Measurements from ENCODE around the gene AFG1L.
"Not testable (repeated sequence)": the region's sequence is repeated elsewhere in the genome, so short reads cannot be mapped to it uniquely, and the experiment has no call there.

Gene AFG1L

GRCh38 chr6:108557494-108558371 is 262.9 kb downstream of the AFG1L start:
- Histone ChIP-seq H3K4me1 (ENCODE audit: insufficient read depth, low read length) (no peaks in the 10 kb centered on the region), H3K9me3 (ENCODE audit: control insufficient read depth, insufficient read depth, low read length) (no peaks in the 10 kb centered on the region), H3K9ac (ENCODE audit: low read depth, low read length) (peak overlapping the region; percentile 68), H3K36me3 (ENCODE audit: insufficient read depth, low read length) (no peaks in the 10 kb centered on the region)

DNA sequence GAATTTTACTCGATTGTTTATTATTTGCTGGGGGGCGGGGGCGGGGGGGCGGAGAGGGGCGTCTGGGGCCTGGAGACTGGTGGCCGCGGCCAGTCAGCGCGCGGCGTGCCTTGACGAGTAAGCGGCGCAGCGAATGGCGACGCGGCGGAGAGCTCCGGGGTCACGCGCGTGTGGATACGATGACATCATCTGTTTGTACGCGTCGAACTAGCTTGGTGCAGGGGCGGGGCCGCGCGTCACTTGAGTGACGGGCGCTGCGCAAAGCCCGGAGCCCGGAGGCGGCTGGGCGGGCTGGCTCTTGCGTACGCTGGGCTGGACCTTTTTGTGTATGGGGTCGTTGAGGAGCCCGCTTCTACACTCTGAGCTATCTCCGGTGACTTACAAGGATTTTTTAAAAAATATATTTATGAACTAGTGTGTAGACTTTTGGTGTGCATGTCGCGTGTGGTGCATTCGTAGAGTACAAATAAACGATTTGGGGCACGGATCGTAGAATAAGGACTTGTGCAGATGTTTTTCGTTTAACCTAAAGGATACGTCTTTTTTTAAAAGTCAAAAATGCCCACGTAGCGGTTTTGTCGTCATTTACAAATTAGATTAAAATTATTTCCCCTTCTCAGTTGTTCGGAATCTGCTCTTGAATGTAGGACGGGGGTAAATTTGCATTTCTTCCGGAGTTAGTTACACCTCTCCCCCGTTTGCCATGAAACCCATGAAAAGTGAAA is 263.7 kb downstream of the AFG1L start:
- no peaks in the 10 kb centered on the region for H3K4me1 ChIP-seq (ENCODE audit: insufficient read depth, low read length)
- H3K9ac ChIP-seq (ENCODE audit: low read depth, low read length) = peak overlapping the region; percentile 72
- H3K36me3 ChIP-seq (ENCODE audit: insufficient read depth, low read length) = no peaks in the 10 kb centered on the region
- H3K9me3 ChIP-seq (ENCODE audit: control insufficient read depth, insufficient read depth, low read length) = no peaks in the 10 kb centered on the region

GRCh38 chr6:108559097-108559883 is 264.4 kb downstream of the AFG1L start:
- peaks cover 5% of the 10 kb centered on the region for H3K4me1 ChIP-seq (ENCODE audit: insufficient read depth, low read length)
- peak overlapping the region; percentile 72 for H3K9ac ChIP-seq (ENCODE audit: low read depth, low read length)
- no peaks in the 10 kb centered on the region for H3K9me3 ChIP-seq (ENCODE audit: control insufficient read depth, insufficient read depth, low read length)
- H3K36me3 ChIP-seq (ENCODE audit: insufficient read depth, low read length) = no peaks in the 10 kb centered on the region

DNA sequence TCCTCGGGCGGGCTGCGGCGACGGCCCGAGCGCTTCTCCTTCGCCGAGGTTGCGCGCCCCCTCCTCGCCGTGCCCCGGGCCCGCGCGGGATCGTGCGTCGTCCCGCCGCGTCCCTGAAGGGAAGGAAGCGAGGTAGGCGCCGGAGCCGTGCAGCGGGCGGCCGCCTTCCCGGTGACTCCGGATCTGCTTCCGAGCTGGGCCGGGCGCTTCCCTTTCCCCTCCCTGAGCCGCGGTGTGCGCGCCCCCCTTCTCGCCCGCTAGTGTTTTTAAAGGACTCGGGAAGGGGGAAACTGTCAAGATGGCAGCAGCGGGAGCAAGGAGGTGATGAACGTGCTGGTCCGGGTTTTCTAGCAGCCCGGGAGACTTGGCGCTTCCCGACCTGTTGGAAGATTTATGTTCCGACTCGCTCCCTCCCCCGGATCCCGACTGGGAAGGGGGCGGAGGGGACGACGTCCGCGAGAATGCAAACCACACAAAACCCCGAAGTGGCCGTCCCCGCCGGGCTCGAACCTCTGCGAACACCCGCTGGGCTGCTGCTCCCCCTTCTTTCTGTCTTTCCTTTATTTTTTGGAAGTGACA is 265.1 kb downstream of the AFG1L start:
- Histone ChIP-seq H3K4me1 (ENCODE audit: insufficient read depth, low read length) (peaks cover 11% of the 10 kb centered on the region), H3K9ac (ENCODE audit: low read depth, low read length) (peak overlapping the region; percentile 72; the same call in 1 of the 2 replicates), H3K9me3 (ENCODE audit: control insufficient read depth, insufficient read depth, low read length) (no peaks in the 10 kb centered on the region), H3K36me3 (ENCODE audit: insufficient read depth, low read length) (no peaks in the 10 kb centered on the region)

- peaks cover 16% of the 10 kb centered on the region for H3K4me1 ChIP-seq (ENCODE audit: insufficient read depth, low read length)
- H3K9ac ChIP-seq (ENCODE audit: low read depth, low read length) = peak within 1 kb of the TSS; percentile 88
Observed at GRCh38 chr6:108560463-108561308, 265.8 kb downstream of the AFG1L start, which contains the start of gene FOXO3. Gene FOXO3 (plus strand): TSS chr6:108560917. CDS start chr6:108561209, 292 bp downstream.

DNA sequence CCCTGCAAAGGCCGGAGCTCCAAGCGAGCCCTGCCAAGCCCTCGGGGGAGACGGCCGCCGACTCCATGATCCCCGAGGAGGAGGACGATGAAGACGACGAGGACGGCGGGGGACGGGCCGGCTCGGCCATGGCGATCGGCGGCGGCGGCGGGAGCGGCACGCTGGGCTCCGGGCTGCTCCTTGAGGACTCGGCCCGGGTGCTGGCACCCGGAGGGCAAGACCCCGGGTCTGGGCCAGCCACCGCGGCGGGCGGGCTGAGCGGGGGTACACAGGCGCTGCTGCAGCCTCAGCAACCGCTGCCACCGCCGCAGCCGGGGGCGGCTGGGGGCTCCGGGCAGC is 266.4 kb downstream of the AFG1L start:
- not testable (repeated sequence) for H3K9me3 ChIP-seq (ENCODE audit: control insufficient read depth, insufficient read depth, low read length); H3K36me3 ChIP-seq (ENCODE audit: insufficient read depth, low read length)
- Histone ChIP-seq H3K9ac (ENCODE audit: low read depth, low read length) (peak overlapping the region; percentile 88; the same call in 1 of the 2 replicates), H3K4me1 (ENCODE audit: insufficient read depth, low read length) (peaks cover 16% of the 10 kb centered on the region)

More at GRCh38 chr6:108560463-108561308, 265.8 kb downstream of the AFG1L start, which contains the start of gene FOXO3:
- no peaks in the 10 kb centered on the region for H3K9me3 ChIP-seq (ENCODE audit: control insufficient read depth, insufficient read depth, low read length)
- no peaks in the 10 kb centered on the region for H3K36me3 ChIP-seq (ENCODE audit: insufficient read depth, low read length)

- no peaks in the 10 kb centered on the region for H3K36me3 ChIP-seq (ENCODE audit: insufficient read depth, low read length)
- H3K4me1 ChIP-seq (ENCODE audit: insufficient read depth, low read length) = peaks cover 16% of the 10 kb centered on the region
- H3K9me3 ChIP-seq (ENCODE audit: control insufficient read depth, insufficient read depth, low read length) = no peaks in the 10 kb centered on the region
- peak overlapping the region; percentile 88 for H3K9ac ChIP-seq (ENCODE audit: low read depth, low read length)
Observed at GRCh38 chr6:108561742-108562502, 267.1 kb downstream of the AFG1L start.

DNA sequence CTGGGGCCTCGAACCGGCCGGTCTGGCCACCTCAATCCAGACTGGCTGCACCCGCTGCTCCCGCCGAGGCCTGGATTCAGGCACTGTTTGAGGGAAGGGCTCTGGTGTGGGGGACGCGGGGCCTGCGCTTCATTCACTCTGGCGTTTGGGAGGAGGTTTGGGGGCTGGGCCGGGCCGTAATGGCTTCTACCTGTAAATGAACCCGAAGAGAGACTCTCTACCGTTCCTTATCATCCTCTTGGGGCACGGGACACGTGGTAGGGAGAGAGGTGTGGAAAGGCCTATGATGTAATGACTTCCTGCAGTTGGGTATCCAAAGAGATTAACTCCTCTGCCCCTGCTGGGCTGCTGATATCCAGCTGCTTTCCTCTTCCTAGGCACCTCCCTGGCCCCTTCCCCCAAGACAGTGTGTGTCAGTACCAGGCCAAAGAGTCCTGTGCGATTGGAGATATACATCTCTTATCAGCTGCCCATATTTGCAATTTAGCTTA is 267.7 kb downstream of the AFG1L start:
- no peaks in the 10 kb centered on the region for H3K36me3 ChIP-seq (ENCODE audit: insufficient read depth, low read length)
- peaks cover 16% of the 10 kb centered on the region for H3K4me1 ChIP-seq (ENCODE audit: insufficient read depth, low read length)
- H3K9ac ChIP-seq (ENCODE audit: low read depth, low read length) = peak overlapping the region; percentile 88
- no peaks in the 10 kb centered on the region for H3K9me3 ChIP-seq (ENCODE audit: control insufficient read depth, insufficient read depth, low read length)

GRCh38 chr6:108563292-108563691 is 268.4 kb downstream of the AFG1L start:
- peak overlapping the region; percentile 88; the same call in 1 of the 2 replicates for H3K9ac ChIP-seq (ENCODE audit: low read depth, low read length)
- H3K4me1 ChIP-seq (ENCODE audit: insufficient read depth, low read length) = peaks cover 16% of the 10 kb centered on the region
- H3K36me3 ChIP-seq (ENCODE audit: insufficient read depth, low read length) = no peaks in the 10 kb centered on the region
- no peaks in the 10 kb centered on the region for H3K9me3 ChIP-seq (ENCODE audit: control insufficient read depth, insufficient read depth, low read length)

GRCh38 chr6:108564178-108564577 is 269.3 kb downstream of the AFG1L start:
- Histone ChIP-seq H3K9ac (ENCODE audit: low read depth, low read length) (no peak overlapping the region), H3K36me3 (ENCODE audit: insufficient read depth, low read length) (no peaks in the 10 kb centered on the region), H3K4me1 (ENCODE audit: insufficient read depth, low read length) (peaks cover 16% of the 10 kb centered on the region), H3K9me3 (ENCODE audit: control insufficient read depth, insufficient read depth, low read length) (no peaks in the 10 kb centered on the region)

DNA sequence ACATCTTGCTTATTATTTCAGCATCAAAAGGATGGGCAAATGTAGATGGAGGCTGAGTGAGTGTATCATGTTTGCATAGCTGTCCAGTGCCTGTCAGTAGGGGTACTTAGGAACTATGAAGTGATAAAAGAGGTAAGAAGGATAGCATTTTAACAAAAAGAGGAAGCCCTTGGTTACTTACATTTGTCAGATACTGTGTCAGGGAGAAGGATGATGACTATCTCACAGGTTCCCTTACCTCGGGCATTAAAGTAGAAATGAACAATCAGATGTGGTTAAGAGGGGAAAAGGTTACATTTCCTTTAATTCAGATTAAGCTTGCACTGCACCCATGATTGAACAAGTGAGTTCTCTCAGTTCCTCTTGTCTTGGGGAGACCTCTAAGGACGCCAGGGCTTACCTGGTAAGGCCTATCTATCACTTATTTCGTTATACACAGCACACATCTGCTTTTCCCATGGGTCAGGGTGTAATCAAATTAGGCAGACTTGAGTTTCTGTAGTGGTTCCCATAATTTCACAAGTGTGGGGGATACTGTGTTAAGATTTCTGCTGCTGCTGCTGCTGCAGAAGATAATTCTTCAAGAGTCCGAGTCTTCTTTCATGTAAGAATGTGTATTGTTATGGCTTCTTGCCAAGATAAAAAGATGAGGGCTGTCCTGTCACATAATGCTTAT is 270.4 kb downstream of the AFG1L start:
- H3K36me3 ChIP-seq (ENCODE audit: insufficient read depth, low read length) = no peaks in the 10 kb centered on the region
- H3K4me1 ChIP-seq (ENCODE audit: insufficient read depth, low read length) = peaks cover 16% of the 10 kb centered on the region

DNA sequence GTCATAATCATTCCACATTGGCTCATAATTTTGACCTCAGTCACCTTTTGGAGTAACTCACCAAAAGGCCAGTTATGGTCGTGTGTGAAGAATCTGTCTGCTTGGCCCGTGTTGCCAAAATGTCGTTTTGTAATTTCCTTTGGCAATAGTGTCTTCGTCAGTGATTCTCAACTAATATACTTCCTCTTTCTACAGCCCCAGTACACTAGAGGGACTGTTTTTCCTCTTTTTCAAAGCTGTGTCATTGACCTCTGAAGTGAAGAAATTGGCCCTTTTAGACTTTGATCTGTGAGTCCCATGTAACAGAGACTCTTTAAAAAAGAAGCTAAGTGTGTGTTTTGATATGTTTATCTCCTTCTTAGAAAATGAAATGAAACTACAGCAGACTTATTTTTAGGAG is 271.0 kb downstream of the AFG1L start:
- peaks cover 16% of the 10 kb centered on the region for H3K4me1 ChIP-seq (ENCODE audit: insufficient read depth, low read length)
- no peak overlapping the region for H3K9ac ChIP-seq (ENCODE audit: low read depth, low read length)
- H3K36me3 ChIP-seq (ENCODE audit: insufficient read depth, low read length) = no peaks in the 10 kb centered on the region
- no peaks in the 10 kb centered on the region for H3K9me3 ChIP-seq (ENCODE audit: control insufficient read depth, insufficient read depth, low read length)

More for the DNA sequence above, 270.4 kb downstream of the AFG1L start:
- Histone ChIP-seq H3K9ac (ENCODE audit: low read depth, low read length) (no peak overlapping the region), H3K9me3 (ENCODE audit: control insufficient read depth, insufficient read depth, low read length) (no peaks in the 10 kb centered on the region)
